LHCN-M2 (cell line): ENCODE data around the gene DENND5A. TPM values are rescaled to one million over a fixed set of nuclear protein-coding genes. Genes with fewer than 3 reads are reported as not detected.
A peak's percentile ranks its signal among the peaks of the same experiment; 100 is the strongest.
"Not testable (repeated sequence)": the region's sequence is repeated elsewhere in the genome, so short reads cannot be mapped to it uniquely, and the experiment has no call there.

Experiments used
- DNase-seq: peaks from one replicate; pipeline ENCODE4 v3.0.0-alpha.2; 2012; ENCODE audit warnings: low read depth
- total RNA-seq: library from RNA; depleted of rRNA; stranded (reverse); fragments of >200 nt; gene quantifications from 2 replicates; pipeline ENCODE4 v1.2.3, GENCODE V29; 2014

DENND5A gene
- total RNA-seq, 1 experiment from 2014 or later, result 91.2 TPM

- peak; percentile 61 for DNase-seq
These were observed 50.4 kb downstream of the DENND5A start for GRCh38 chr11:9214765-9215164.

DNA sequence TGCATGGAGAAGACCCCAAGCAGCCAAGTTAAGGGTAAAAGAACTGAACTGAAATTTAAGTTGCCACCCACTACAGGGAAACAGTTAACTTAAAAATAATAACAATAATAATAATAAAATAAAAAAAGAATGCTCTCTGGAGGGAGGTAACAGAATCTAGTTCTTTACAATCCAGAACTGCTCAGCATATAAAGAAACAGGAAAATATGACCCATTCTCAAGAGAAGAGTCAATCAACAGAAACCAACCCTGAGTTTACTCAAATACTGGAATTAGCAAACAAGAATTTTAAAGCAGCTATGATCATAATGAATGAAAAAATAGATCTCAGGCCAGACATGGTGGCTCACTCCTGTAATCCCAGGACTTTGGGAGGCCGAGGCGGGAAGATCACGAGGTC is 53.8 kb downstream of the DENND5A start:
- no peak for DNase-seq

- peak; percentile 46 for DNase-seq
These were observed 54.2 kb downstream of the DENND5A start for GRCh38 chr11:9210922-9211320.

DNA sequence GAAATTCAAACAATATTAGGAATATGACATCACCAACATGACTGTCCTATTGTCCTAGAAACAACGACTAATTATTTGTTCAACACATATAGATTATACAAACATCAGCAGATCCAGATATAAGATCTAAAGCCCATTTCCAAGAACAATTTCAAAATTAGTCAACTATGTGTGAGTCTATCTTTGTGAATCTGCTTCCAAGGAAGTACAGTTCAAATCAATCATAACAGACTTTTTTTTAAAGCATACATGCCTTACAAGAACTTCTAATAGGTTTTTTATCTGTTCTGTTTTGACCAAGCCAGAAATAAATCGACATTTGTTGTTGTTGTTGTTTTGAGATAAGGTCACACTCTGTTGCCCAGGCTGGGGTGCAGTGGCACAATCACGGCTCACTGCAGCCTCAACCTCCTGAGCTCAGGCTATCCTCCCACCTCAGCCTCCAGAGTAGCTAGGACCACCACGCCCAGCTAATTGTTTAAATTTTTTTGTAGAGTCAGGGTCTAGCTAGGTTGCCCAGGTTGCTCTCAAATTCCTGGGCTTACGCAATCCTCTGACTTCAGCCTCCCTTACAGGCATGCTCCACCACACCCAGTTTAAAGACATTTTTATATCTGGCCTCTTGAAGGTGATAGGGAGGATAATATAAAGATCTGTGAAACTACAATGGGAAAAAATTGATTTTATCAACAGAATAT is 54.8 kb downstream of the DENND5A start:
- DNase-seq, result no peak

DNA sequence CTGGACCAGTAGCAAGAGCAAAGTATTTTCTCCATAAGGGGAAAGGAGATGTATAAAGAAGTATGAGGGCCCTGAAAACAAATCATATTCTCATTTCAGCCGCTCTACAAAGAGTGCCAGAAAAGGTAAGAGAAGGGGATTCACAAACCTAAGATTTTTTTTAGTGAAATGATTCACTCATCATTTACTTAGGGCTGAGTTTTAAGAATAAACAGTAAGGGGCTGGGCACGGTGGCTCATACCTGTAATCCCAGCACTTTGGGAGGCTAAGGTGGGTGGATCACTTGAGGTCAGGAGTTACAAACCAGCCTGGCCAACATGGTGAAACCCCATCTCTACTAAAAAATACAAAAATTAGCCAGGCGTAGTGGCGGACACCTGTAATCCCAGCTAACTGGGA is 55.5 kb downstream of the DENND5A start:
- DNase-seq, result not testable (repeated sequence)

DNA sequence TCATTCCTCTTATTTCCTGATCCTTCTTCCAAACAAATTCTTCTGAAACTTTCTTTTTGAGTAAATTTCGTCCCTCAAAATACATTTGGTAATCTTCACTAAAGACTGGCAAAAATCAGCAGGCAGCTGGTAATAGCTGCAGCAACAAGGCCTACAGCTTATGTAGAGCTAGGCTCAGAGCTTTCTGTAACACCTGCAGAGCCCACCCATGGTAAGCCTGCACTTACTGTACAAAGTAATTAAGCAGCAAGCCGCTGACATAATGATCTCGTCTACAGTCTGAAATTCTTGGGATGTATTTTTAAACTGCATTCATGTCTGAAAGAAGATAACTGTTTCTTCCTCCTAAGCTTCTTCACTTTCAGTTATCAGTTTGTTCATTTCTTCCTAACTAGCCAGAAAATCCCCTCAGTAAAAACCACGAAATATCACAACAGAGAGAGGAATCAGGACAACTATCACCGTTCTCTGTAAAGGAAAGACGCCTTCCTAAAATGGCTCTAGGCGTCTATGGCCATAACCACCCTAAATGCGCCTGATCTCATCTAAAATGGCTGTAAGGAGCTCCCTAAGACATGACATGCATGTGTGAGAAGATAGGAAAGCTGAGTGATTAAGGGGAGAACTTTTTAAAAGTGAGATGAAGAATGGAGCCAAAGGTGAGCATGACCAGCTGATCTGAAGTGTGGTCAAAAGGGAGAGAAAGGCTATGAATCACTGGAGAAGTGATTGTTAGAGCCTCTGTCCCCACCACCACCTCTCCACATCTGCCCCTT is 56.2 kb downstream of the DENND5A start:
- DNase-seq, result no peak

- DNase-seq, result no peak
These were observed 57.9 kb downstream of the DENND5A start for GRCh38 chr11:9207229-9207628.

DNA sequence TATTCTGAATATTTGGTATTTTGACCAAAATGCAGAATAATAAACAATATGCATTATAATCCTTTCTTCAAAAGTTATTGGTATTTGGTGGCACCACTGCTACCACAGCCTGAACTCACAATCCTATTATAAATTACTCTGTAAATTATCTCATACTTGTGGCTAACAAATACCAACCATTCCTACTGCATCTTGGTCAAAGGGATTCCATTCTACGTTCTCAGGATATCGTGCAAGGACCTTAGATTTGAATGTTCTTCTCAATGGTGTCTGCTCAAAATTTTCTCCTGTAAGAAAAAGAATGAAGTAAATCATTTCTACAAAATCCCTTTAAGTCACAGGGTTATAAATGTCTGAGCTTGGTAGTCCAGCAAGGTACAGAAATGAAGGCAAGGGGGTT is 58.7 kb downstream of the DENND5A start:
- peak; percentile 59 for DNase-seq

- no peak for DNase-seq
These were observed 61.3 kb downstream of the DENND5A start for GRCh38 chr11:9203691-9204311.

DNA sequence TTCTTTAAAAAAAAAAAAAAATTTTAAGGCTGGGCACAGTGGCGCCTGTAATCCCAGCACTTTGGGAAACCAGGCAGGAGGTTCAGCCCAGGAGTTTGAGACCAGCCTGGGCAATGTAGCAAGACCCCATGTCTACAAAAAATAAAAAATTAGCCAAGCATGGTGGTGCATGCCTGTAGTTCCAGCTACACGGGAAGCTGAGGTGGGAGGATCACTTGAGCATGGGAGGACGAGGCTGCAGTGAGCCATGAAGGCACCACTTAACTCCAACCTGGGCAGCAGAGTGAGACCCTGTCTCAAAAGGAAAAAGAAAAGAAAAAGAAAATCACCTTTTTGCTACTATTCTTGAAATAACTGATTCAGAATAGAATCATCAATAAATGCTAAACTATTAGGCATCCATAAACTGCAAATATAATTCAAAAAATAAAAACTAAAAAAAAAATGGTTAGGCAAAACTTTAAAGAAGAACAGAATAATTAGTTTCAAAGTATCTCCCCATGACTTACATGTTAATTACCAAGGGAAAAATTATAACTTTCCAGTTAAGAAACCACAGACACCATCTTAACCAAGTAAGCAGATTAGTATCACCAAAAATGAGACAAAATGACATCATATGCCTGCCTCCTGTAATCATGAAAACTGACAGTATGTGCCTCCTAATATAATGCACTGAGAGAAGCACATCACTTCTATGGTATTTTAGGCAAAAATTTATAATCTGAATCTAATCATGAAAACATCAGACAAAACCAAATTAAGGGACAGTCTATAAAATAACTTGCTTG is 63.6 kb downstream of the DENND5A start:
- DNase-seq, result no peak

- DNase-seq, result no peak
These were observed 64.7 kb downstream of the DENND5A start for GRCh38 chr11:9200471-9200870.

GRCh38 chr11:9193316-9193715 is 71.8 kb downstream of the DENND5A start:
- DNase-seq, result no peak

DNA sequence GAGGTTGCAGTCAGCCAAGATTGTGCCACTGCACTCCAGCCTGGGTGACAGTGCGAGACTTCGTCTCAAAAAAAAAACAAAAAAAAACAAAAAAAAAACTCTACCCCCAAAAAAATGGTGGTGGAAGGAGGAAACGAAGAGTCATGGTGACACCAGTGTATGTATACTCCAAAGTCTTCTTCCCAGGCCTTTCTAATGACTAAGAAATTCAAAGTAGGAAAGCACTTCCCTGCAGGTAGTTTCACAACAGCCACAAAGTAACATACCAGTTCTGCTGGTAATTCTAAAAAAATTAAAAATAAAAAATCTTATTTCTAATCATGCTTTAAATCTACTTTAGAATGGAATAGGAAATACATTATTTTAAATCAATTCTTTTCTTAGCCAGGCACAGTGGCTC is 72.6 kb downstream of the DENND5A start:
- no peak for DNase-seq

DNA sequence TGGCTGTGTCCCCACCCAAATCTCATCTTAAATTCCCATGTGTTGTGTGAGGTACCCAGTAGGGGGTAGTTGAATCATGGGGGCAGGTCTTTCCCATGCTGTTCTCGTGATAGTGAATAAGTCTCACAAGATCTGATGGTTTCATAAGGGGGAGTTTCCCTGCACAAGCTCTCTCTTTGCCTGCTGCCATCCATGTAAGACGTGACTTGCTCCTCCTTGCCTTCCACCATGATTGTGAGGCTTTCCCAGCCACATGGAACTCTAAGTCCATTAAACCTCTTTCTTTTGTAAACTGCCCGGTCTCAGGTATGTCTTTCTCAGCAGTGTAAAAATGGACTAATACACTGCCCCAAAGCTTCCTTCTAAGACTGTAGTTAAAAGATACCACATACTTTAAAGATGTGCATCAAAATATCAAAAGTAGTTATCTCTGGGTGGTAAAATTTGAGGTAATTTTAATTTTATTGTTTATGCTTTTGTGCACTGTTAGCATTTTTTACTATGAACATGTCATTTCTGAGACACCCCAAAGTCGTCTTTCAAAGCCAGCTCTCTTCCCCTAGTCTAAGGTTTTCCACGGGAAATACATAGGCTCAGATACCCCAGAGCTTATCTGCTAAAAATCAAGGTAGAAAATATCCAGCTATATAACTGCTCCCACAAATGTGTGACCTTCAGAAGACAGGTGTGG is 74.7 kb downstream of the DENND5A start:
- not testable (repeated sequence) for DNase-seq

DNA sequence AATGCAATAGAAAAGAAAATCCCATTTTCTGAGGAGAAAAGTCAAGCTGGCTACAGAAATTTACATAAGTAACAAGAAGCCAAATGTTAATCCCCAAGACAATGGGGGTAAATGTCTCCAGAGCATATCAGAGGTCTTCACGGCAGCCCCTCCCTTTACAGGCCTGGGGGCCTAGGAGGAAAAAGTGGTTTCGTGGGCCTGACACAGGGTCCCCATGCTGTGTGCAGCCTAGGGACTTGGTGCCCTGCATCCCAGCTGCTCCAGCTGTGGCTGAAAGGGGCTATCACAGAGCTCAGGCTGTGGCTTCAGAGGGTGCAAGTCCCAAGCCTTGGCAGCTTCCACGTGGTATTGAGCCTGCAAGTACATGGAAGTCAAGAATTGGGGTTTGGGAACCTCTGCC is 76.3 kb downstream of the DENND5A start:
- not testable (repeated sequence) for DNase-seq

DNA sequence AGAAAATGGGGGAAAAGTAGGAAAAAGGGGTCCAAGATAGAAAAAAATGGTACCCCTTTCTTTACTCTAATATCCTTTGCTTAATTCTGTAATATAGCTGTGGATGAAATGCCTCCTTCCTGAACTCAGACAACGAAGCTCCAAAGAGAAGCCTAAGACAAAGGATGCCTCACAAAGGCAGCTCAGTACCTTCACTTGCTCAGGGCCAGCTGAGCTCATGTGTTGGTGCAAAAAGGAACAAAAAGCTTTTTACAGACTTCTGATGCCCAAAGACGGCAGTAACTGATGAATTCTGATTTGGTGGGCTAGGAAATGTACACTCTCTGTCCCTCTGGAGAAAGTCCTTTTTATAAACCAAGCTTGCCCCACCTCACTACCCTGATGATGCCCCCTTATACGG is 77.5 kb downstream of the DENND5A start:
- no peak for DNase-seq

- no peak for DNase-seq
These were observed 80.6 kb downstream of the DENND5A start for GRCh38 chr11:9184516-9184915.

GRCh38 chr11:9182180-9182871 is 82.8 kb downstream of the DENND5A start:
- DNase-seq, result no peak

DNA sequence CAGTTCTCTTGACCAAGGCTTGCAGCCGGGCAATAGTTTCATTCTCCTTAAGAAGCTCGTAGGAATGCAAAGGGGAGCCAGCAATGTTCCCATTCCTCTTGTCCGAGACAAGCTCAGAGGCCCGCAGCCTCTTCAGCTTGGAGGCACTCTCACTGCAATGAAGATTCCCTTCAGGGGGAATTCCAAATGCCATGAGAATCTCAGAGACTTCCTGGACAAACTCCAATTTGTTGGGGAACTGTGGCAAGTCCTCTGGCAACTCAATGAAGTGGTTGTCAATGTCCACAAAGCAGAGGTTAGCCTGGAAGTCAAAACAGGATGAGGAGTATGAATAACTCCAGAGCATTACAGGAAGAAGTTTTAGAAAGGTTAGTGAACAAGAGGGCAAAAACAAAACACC is 84.4 kb downstream of the DENND5A start:
- no peak for DNase-seq

- DNase-seq, result no peak
These were observed 86.0 kb downstream of the DENND5A start for GRCh38 chr11:9179141-9179540.

- no peak for DNase-seq
These were observed 86.4 kb downstream of the DENND5A start for GRCh38 chr11:9178716-9179115.
